Measurements from ENCODE around the gene POLR3F. TPM values are rescaled to one million over a fixed set of nuclear protein-coding genes. Genes with fewer than 3 reads are reported as not detected.

POLR3F gene, protein sequence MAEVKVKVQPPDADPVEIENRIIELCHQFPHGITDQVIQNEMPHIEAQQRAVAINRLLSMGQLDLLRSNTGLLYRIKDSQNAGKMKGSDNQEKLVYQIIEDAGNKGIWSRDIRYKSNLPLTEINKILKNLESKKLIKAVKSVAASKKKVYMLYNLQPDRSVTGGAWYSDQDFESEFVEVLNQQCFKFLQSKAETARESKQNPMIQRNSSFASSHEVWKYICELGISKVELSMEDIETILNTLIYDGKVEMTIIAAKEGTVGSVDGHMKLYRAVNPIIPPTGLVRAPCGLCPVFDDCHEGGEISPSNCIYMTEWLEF
- 10 to 100 TPM; 15.5 to 20.0 TPM for total RNA-seq

DNA sequence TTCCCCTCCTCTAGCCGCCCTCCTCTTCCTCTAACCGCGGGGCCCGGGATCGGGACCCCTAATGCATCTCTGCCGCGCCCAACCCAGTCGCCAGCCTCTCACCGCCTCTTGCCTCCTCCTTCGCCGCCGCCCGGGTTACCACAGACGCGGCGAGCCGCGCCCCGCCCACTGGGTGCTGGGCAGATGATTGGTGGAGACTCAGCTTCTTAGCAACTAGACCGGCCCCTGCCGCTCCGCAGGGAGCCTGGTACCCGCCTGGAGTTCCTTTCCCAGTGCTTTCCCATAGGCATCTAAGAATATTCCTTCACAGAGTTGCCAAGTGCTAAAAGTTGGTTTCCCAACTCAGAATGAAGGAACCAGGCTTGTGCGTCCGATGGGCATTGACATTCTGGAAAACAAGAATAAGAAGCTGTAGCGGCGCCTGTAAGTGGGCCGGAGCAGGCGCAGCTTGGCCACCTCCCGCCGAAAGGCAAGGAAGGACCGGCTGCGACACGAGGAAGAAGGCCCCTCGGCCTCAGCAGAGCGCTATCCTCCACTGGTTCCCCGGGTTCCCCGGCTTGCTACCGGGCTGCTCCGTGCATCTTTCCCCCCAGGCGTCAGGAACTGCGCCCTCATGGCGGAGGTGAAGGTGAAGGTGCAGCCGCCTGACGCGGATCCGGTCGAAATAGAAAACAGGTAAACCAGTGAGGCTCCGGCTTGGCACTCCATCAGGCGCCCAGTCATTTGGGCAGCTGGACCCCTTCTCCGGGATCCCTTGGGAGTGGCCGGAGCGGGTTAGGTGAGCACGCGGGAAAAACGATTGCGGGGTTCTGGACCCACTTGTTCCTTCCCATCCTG is at the start of gene POLR3F, which contains the start of gene DZANK1:
TSS of gene POLR3F (plus strand) at position 497 of the 837 bp plus-strand sequence. CDS start at position 614, 117 bp downstream.
TSS of gene DZANK1 (minus strand) at position 137 of the 837 bp plus-strand sequence. CDS start 1,672 bp downstream, outside the sequence.

GRCh38 chr20:18496740-18497592 is 29.8 kb downstream of the POLR3F start, which contains the start of gene RBBP9:
Gene RBBP9 (minus strand): TSS chr20:18497225. CDS start chr20:18497167, 58 bp downstream.

DNA sequence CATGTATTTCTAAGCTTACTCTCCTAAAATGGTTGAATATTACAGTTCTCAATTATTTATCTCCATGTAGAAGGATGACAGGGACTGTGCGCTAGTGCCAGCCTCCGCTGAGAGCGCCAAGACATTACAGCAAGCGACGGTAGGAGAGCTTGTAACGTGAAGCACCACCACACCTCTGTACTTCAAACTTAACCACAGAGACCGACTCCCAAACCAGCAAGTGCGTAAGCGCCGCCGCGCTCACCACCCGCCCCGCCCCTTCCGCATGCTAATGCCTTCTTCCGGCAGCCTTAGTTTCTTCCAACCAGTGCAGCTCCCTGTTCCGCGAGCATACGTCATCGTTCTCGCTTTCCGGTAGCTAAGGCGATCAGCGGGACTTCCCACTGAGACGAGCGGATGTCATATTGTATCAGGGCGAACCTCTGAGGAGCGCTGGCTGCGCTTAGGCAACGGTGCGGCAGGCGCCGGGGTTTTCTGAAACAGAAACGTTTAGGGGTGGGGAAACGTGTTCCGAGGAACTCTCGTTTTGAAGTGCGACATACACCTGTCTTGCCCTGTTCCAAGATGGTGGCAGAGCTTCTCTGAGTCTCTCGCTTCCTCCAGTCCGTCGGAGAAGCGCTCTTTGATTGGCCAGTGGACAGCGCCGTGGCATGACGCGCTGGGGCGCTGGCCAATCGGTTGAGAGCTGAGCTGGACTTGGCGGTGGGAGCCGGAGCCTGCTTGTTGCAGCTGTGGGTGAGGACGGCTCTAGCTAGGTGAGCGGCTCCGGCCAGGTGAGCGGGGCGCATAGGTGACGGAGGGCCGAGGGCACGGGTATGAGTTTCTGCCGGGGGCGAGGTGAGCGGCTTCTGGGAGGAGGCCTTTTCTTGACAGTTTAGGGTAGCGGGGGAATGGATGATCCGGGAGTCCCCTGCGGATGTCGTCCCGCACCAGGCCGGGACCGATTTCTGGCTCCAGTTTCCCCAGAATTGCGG is 40.3 kb downstream of the POLR3F start, which contains the start of gene SEC23B:
TSS of gene SEC23B (plus strand) at position 723 of the 974 bp plus-strand sequence. CDS start 2,896 bp downstream, outside the sequence.

Small RNAs within 50 kb of the gene (small RNA-seq; reads per million reads assigned to genes)
- gene MIR3192, result 0 to 0.04 reads per million in 2 donors
- gene RNA5SP476, result 0 reads per million in 2 donors

Other genes with a start within 250 kb of the POLR3F start
- 10 to 100 TPM in 1 of 2 donors, 1 to 10 TPM in 1; 8.9 to 10.7 TPM for gene ZNF133, start 178.9 kb upstream of the POLR3F start, total RNA-seq
- gene DZANK1, start 360 bp upstream of the POLR3F start, total RNA-seq, result 1 to 10 TPM in 1 of 2 donors, under 1 TPM in 1; 1.00 to 1.4 TPM
- 10 to 100 TPM; 13.8 to 14.7 TPM for gene RBBP9, start 29.8 kb downstream of the POLR3F start, total RNA-seq
- gene SEC23B, start 40.5 kb downstream of the POLR3F start, total RNA-seq, result 10 to 100 TPM; 42.0 to 64.6 TPM
- 10 to 100 TPM; 50.0 to 59.9 TPM for gene SMIM26, start 100.0 kb downstream of the POLR3F start, total RNA-seq
- gene DTD1, start 120.7 kb downstream of the POLR3F start, total RNA-seq, result 10 to 100 TPM; 32.3 to 43.6 TPM